Type B pancreatic cell (in vitro differentiated cells): ENCODE measurements around the gene ACIN1. TPM values are rescaled to one million over a fixed set of nuclear protein-coding genes. Genes with fewer than 3 reads are reported as not detected.

Experiments
- DNase-seq: peaks from one replicate; pipeline ENCODE4 v3.0.0; 2021; ENCODE audit warnings: mixed read lengths; ENCODE audit not compliant: unreplicated experiment; ENCODE audit errors: extremely low spot score
- H3K27ac Mint-ChIP-seq: 2 replicates; pipeline ENCODE4 v1.8.0; 2021; ENCODE audit warnings: mild to moderate bottlenecking, mixed read lengths
- H3K27me3 Mint-ChIP-seq: 2 replicates; pipeline ENCODE4 v1.8.0; 2021; ENCODE audit warnings: mixed read lengths
- H3K36me3 Mint-ChIP-seq: 2 replicates; pipeline ENCODE4 v1.8.0; 2021; ENCODE audit warnings: mixed read lengths
- H3K4me1 Mint-ChIP-seq: one replicate; pipeline ENCODE4 v1.8.0; 2021; ENCODE audit warnings: mixed read lengths; ENCODE audit not compliant: unreplicated experiment
- H3K4me3 Mint-ChIP-seq: 2 replicates; pipeline ENCODE4 v1.8.0; 2021; ENCODE audit warnings: mild to moderate bottlenecking, mixed read lengths
- H3K9me3 Mint-ChIP-seq: 2 replicates; pipeline ENCODE4 v1.8.0; 2021; ENCODE audit warnings: mixed read lengths
- total RNA-seq: library from RNA; stranded (reverse); gene quantifications from 2 replicates; pipeline ENCODE4 v1.2.1, GENCODE V29; 2021; ENCODE audit warnings: low replicate concordance
- TF ChIP-seq, protein P1 (sequence below): fragments of 200-600 bp; sonication (generic); conservative IDR thresholded peaks from 2 replicates; pipeline ENCODE4 v1.5.0; 2021; ENCODE audit warnings: antibody characterized with exemption, mild to moderate bottlenecking

The ACIN1 gene
- total RNA-seq, 1 donor from 2014 or later, result 342 TPM

- peaks cover 16% of the 10 kb centered on the region for H3K36me3 Mint-ChIP-seq
- H3K27me3 Mint-ChIP-seq, result no peaks in the 10 kb centered on the region
- H3K27ac Mint-ChIP-seq, result peak within 1 kb of the TSS; percentile 97
- H3K9me3 Mint-ChIP-seq, result no peaks in the 10 kb centered on the region
- peak; percentile 82 for DNase-seq
- TF ChIP-seq, protein P1, sequence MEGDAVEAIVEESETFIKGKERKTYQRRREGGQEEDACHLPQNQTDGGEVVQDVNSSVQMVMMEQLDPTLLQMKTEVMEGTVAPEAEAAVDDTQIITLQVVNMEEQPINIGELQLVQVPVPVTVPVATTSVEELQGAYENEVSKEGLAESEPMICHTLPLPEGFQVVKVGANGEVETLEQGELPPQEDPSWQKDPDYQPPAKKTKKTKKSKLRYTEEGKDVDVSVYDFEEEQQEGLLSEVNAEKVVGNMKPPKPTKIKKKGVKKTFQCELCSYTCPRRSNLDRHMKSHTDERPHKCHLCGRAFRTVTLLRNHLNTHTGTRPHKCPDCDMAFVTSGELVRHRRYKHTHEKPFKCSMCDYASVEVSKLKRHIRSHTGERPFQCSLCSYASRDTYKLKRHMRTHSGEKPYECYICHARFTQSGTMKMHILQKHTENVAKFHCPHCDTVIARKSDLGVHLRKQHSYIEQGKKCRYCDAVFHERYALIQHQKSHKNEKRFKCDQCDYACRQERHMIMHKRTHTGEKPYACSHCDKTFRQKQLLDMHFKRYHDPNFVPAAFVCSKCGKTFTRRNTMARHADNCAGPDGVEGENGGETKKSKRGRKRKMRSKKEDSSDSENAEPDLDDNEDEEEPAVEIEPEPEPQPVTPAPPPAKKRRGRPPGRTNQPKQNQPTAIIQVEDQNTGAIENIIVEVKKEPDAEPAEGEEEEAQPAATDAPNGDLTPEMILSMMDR, result peak; percentile 59
- H3K4me1 Mint-ChIP-seq, result peaks cover 18% of the 10 kb centered on the region
- peak within 1 kb of the TSS; percentile 92 for H3K4me3 Mint-ChIP-seq
Observed at GRCh38 chr14:23034498-23035302, 60.2 kb downstream of the ACIN1 start, which contains the start of gene PSMB5. Gene PSMB5, minus strand, starts transcription at chr14:23034900. Its CDS starts 19 bp downstream, at chr14:23034881.

- H3K4me3 Mint-ChIP-seq, result peak overlapping the region; percentile 92
- peak overlapping the region; percentile 97 for H3K27ac Mint-ChIP-seq
Observed at GRCh38 chr14:23033801-23034497, 61.0 kb downstream of the ACIN1 start.

DNA sequence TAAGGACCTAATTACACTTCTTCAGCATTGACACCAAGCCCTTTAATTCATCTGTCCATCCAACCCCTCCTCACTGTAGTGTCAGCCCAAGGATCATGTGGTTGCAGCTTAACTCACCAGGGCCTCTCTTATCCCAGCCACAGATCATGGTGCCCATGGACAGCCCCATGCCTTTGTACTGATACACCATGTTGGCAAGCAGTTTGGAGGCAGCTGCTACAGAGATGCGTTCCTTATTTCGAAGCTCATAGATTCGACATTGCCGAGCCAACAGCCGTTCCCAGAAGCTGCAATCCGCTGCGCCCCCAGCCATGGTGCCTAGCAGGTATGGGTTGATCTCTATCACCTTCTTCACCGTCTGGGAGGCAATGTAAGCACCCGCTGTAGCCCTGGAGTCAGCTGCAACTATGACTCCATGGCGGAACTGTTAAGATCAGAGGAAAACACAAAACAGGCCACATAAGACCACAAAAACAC, 61.6 kb downstream of the ACIN1 start:
- Mint-ChIP-seq H3K4me3 (peak overlapping the region; percentile 92), H3K27ac (peak overlapping the region; percentile 97), H3K9me3 (no peaks in the 10 kb centered on the region), H3K4me1 (peaks cover 18% of the 10 kb centered on the region), H3K36me3 (peaks cover 25% of the 10 kb centered on the region), H3K27me3 (no peaks in the 10 kb centered on the region)
- TF ChIP-seq, protein P1, result no peak
- no peak for DNase-seq

More at GRCh38 chr14:23033801-23034497, 61.0 kb downstream of the ACIN1 start:
- H3K4me1 Mint-ChIP-seq, result peaks cover 18% of the 10 kb centered on the region
- TF ChIP-seq, protein P1, result no peak
- no peaks in the 10 kb centered on the region for H3K9me3 Mint-ChIP-seq
- DNase-seq, result no peak
- H3K36me3 Mint-ChIP-seq, result peaks cover 21% of the 10 kb centered on the region
- H3K27me3 Mint-ChIP-seq, result no peaks in the 10 kb centered on the region

- Mint-ChIP-seq H3K9me3 (no peaks in the 10 kb centered on the region), H3K4me1 (peaks cover 21% of the 10 kb centered on the region), H3K36me3 (peaks cover 34% of the 10 kb centered on the region), H3K27ac (no peak overlapping the region), H3K27me3 (no peaks in the 10 kb centered on the region), H3K4me3 (peak overlapping the region; percentile 1)
- TF ChIP-seq, protein P1, result no peak
- DNase-seq, result no peak
Observed at GRCh38 chr14:23030936-23031335, 64.0 kb downstream of the ACIN1 start.

DNA sequence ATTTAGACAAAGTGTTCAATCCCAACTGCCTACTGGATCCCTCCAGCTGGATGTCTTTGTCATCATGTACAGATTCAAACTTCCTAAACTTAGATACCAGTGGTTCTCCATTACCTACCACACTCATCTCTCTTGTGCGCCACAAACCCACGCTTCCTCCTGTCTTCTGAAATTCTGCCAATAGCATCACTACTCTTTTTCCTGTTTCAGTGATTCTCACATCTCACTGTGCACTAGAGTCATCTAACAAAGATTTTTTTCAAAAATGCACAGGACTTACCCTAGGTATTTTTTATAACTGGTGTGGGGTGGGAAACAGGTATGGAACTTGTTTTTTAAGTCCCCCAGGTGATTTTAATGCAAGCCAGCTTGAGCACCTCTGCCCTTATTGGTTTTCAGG, 66.1 kb downstream of the ACIN1 start:
- DNase-seq, result no peak
- Mint-ChIP-seq H3K27ac (no peak overlapping the region), H3K27me3 (no peaks in the 10 kb centered on the region), H3K36me3 (peaks cover 48% of the 10 kb centered on the region), H3K4me3 (no peak overlapping the region), H3K9me3 (no peaks in the 10 kb centered on the region), H3K4me1 (peaks cover 29% of the 10 kb centered on the region)
- TF ChIP-seq, protein P1, result no peak
